AG09309 (cell line): ENCODE data around the gene KMT2E.

ENCODE experiments used
- DNase-seq: peaks from one replicate; pipeline ENCODE4 v3.0.0-alpha.2; 2010; ENCODE audit warnings: low read depth
- H3K4me3 ChIP-seq: 2 replicates; pipeline ENCODE4 v1.5.1; 2011; ENCODE audit warnings: mild to moderate bottlenecking, low read depth, low read length, moderate library complexity; ENCODE audit not compliant: control insufficient read depth
- TF ChIP-seq, protein P1 (sequence below): IDR thresholded peaks from 2 replicates; pipeline ENCODE4 v1.5.1; 2011; ENCODE audit warnings: mild to moderate bottlenecking, low read depth, low read length, inconsistent platforms; ENCODE audit not compliant: insufficient read depth, control insufficient read depth; ENCODE audit errors: missing control alignments

KMT2E gene

DNA sequence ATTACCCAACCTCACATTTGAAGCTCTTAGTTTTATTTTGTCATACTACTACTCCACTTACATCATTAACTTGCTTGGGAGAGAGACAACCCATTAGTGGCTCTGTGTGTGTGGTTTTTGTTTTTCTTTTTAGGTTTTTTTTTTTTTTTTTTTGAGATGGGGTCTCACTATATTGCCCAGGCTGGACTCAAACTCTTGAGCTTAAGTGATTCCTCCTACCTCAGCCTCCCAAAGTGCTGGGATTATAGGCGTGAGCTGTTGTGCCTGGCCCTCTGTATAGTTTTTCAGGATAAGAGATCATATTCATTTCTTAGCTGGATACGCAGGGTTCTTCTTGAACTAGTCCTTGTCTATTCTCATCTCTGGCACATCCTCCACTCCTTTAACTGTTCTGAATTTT lies 41.1 kb downstream of the KMT2E start:
- no peak overlapping the region for H3K4me3 ChIP-seq
- no peak for DNase-seq
- TF ChIP-seq, protein P1, sequence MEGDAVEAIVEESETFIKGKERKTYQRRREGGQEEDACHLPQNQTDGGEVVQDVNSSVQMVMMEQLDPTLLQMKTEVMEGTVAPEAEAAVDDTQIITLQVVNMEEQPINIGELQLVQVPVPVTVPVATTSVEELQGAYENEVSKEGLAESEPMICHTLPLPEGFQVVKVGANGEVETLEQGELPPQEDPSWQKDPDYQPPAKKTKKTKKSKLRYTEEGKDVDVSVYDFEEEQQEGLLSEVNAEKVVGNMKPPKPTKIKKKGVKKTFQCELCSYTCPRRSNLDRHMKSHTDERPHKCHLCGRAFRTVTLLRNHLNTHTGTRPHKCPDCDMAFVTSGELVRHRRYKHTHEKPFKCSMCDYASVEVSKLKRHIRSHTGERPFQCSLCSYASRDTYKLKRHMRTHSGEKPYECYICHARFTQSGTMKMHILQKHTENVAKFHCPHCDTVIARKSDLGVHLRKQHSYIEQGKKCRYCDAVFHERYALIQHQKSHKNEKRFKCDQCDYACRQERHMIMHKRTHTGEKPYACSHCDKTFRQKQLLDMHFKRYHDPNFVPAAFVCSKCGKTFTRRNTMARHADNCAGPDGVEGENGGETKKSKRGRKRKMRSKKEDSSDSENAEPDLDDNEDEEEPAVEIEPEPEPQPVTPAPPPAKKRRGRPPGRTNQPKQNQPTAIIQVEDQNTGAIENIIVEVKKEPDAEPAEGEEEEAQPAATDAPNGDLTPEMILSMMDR = no peak

- H3K4me3 ChIP-seq = no peak overlapping the region
- TF ChIP-seq, protein P1 = no peak
- DNase-seq = no peak
Measured at GRCh38 chr7:105055621-105056020, 41.6 kb downstream of the KMT2E start.

GRCh38 chr7:105057472-105057871 lies 43.5 kb downstream of the KMT2E start:
- DNase-seq = no peak
- TF ChIP-seq, protein P1 = no peak
- no peak overlapping the region for H3K4me3 ChIP-seq

DNA sequence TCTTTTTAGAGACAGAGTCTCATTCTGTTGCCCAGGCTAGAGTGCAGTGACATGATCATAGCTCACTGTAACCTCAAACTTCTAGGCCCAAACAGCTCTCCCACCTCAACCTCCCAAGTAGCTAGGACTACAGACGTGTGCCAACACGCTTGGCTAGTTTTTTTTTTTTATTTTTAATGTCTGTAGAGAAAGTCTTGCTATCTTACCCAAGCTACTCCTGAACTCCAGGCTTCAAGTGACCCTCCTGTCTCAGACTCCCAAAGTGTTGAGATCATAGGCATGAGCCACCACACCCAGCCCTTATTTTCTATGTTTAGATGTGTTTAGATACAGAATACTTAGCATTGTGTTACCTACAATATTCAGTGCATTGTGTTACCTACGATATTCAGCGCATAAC lies 46.4 kb downstream of the KMT2E start:
- TF ChIP-seq, protein P1 = no peak
- DNase-seq = no peak

GRCh38 chr7:105060923-105061322 lies 46.9 kb downstream of the KMT2E start:
- TF ChIP-seq, protein P1 = no peak
- no peak for DNase-seq
- no peak overlapping the region for H3K4me3 ChIP-seq

More for the DNA sequence above, 46.4 kb downstream of the KMT2E start:
- H3K4me3 ChIP-seq = no peak overlapping the region

- TF ChIP-seq, protein P1 = no peak
- no peak for DNase-seq
Measured at GRCh38 chr7:105065104-105065503, 51.1 kb downstream of the KMT2E start.

GRCh38 chr7:105067691-105068090 lies 53.7 kb downstream of the KMT2E start:
- TF ChIP-seq, protein P1 = no peak
- no peak for DNase-seq
- no peak overlapping the region for H3K4me3 ChIP-seq

More at GRCh38 chr7:105065104-105065503, 51.1 kb downstream of the KMT2E start:
- no peak overlapping the region for H3K4me3 ChIP-seq
